ES-I3 (cell line): ENCODE data around the gene CPSF2.
A peak's percentile ranks its signal among the peaks of the same experiment; 100 is the strongest.

Experiments used
- H3K36me3 ChIP-seq: 2 replicates; pipeline ENCODE4 v1.6.1; 2013; ENCODE audit warnings: mild to moderate bottlenecking, low read length, control low read depth, moderate library complexity; ENCODE audit not compliant: insufficient read depth
- H3K4me1 ChIP-seq: 2 replicates; pipeline ENCODE4 v1.6.1; 2013; ENCODE audit warnings: mild to moderate bottlenecking, control low read depth, low read length; ENCODE audit not compliant: insufficient read depth
- H3K9ac ChIP-seq: 2 replicates; pipeline ENCODE4 v1.6.1; 2013; ENCODE audit warnings: low read depth, mild to moderate bottlenecking, low read length, moderate library complexity
- H3K9me3 ChIP-seq: 2 replicates; pipeline ENCODE4 v1.6.1; 2013; ENCODE audit warnings: mild to moderate bottlenecking, low read length, moderate library complexity; ENCODE audit not compliant: control insufficient read depth, insufficient read depth

CPSF2 gene

GRCh38 chr14:92121670-92122350, at the start of gene CPSF2, which contains the start of gene NDUFB1:
Gene CPSF2, plus strand, starts transcription at chr14:92121969. Its CDS starts 9,016 bp downstream, at chr14:92130985.
Gene NDUFB1, minus strand, starts transcription at chr14:92121706. Its CDS starts 4,069 bp downstream, at chr14:92117637.
- Histone ChIP-seq H3K9me3 (no peaks in the 10 kb centered on the region), H3K36me3 (peaks cover under 1% of the 10 kb centered on the region; the same call in 1 of the 2 replicates), H3K9ac (peak within 1 kb of the TSS; percentile 99), H3K4me1 (peaks cover 4% of the 10 kb centered on the region; the same call in 1 of the 2 replicates)

- no peaks in the 10 kb centered on the region for H3K9me3 ChIP-seq
- peaks cover 12% of the 10 kb centered on the region for H3K36me3 ChIP-seq
These were observed 47.2 kb upstream of the CPSF2 start for GRCh38 chr14:92074555-92074954.

GRCh38 chr14:92088494-92088893, 33.3 kb upstream of the CPSF2 start:
- no peaks in the 10 kb centered on the region for H3K4me1 ChIP-seq
- no peak overlapping the region for H3K9ac ChIP-seq
- peaks cover 18% of the 10 kb centered on the region for H3K36me3 ChIP-seq
- no peaks in the 10 kb centered on the region for H3K9me3 ChIP-seq

More at GRCh38 chr14:92074555-92074954, 47.2 kb upstream of the CPSF2 start:
- H3K4me1 ChIP-seq = no peaks in the 10 kb centered on the region
- H3K9ac ChIP-seq = no peak overlapping the region

GRCh38 chr14:92093320-92093719, 28.4 kb upstream of the CPSF2 start:
- H3K36me3 ChIP-seq = peaks cover 10% of the 10 kb centered on the region
- no peak overlapping the region for H3K9ac ChIP-seq
- no peaks in the 10 kb centered on the region for H3K9me3 ChIP-seq
- H3K4me1 ChIP-seq = no peaks in the 10 kb centered on the region

GRCh38 chr14:92099802-92100201, 22.0 kb upstream of the CPSF2 start:
- Histone ChIP-seq H3K36me3 (0 out of 2 replicates have a peak, but pooled peaks cover 4% of the 10 kb centered on the region), H3K9ac (no peak overlapping the region), H3K4me1 (peaks cover 21% of the 10 kb centered on the region), H3K9me3 (no peaks in the 10 kb centered on the region)

GRCh38 chr14:92103363-92103989, 18.3 kb upstream of the CPSF2 start:
- Histone ChIP-seq H3K9me3 (no peaks in the 10 kb centered on the region), H3K36me3 (no peaks in the 10 kb centered on the region), H3K9ac (no peak overlapping the region), H3K4me1 (peaks cover 21% of the 10 kb centered on the region)

GRCh38 chr14:92105073-92105892, 16.5 kb upstream of the CPSF2 start:
- Histone ChIP-seq H3K9me3 (no peaks in the 10 kb centered on the region), H3K4me1 (peaks cover 12% of the 10 kb centered on the region), H3K9ac (peak overlapping the region; percentile 83), H3K36me3 (no peaks in the 10 kb centered on the region)

GRCh38 chr14:92105893-92106142, 16.0 kb upstream of the CPSF2 start:
- Histone ChIP-seq H3K4me1 (peaks cover 8% of the 10 kb centered on the region), H3K9me3 (no peaks in the 10 kb centered on the region), H3K9ac (peak overlapping the region; percentile 83), H3K36me3 (no peaks in the 10 kb centered on the region)

- Histone ChIP-seq H3K9ac (peak within 1 kb of the TSS; percentile 83), H3K9me3 (no peaks in the 10 kb centered on the region), H3K4me1 (peaks cover 8% of the 10 kb centered on the region), H3K36me3 (no peaks in the 10 kb centered on the region)
These were observed 15.4 kb upstream of the CPSF2 start, which contains the start of gene ATXN3 for GRCh38 chr14:92106143-92106926. Gene ATXN3, minus strand, starts transcription at chr14:92106582. Its CDS starts 30 bp downstream, at chr14:92106552.

GRCh38 chr14:92108345-92109254, 13.2 kb upstream of the CPSF2 start:
- Histone ChIP-seq H3K36me3 (no peaks in the 10 kb centered on the region), H3K9ac (peak overlapping the region; percentile 2; the same call in 1 of the 2 replicates), H3K4me1 (no peaks in the 10 kb centered on the region; the same call in 1 of the 2 replicates), H3K9me3 (no peaks in the 10 kb centered on the region)

GRCh38 chr14:92109490-92109889, 12.3 kb upstream of the CPSF2 start:
- Histone ChIP-seq H3K9ac (no peak overlapping the region), H3K4me1 (no peaks in the 10 kb centered on the region), H3K9me3 (no peaks in the 10 kb centered on the region), H3K36me3 (no peaks in the 10 kb centered on the region)

- peak overlapping the region; percentile 99 for H3K9ac ChIP-seq
- H3K4me1 ChIP-seq = peaks cover 4% of the 10 kb centered on the region; the same call in 1 of the 2 replicates
- no peaks in the 10 kb centered on the region for H3K9me3 ChIP-seq
- peaks cover 3% of the 10 kb centered on the region; the same call in 1 of the 2 replicates for H3K36me3 ChIP-seq
These were observed 531 bp upstream of the CPSF2 start for GRCh38 chr14:92121207-92121669.

- peak overlapping the region; percentile 99 for H3K9ac ChIP-seq
- no peaks in the 10 kb centered on the region for H3K9me3 ChIP-seq
- peaks cover 1% of the 10 kb centered on the region; the same call in 1 of the 2 replicates for H3K36me3 ChIP-seq
- H3K4me1 ChIP-seq = peaks cover 4% of the 10 kb centered on the region; the same call in 1 of the 2 replicates
These were observed 545 bp downstream of the CPSF2 start for GRCh38 chr14:92122351-92122677.
